CD4-positive, alpha-beta T cell treated with Interleukin-10 for 1 hour (primary cell): ENCODE measurements around the gene ELF2.
"Not testable (repeated sequence)": the region's sequence is repeated elsewhere in the genome, so short reads cannot be mapped to it uniquely, and the experiment has no call there.

Experiments used
- DNase-seq: peaks from one replicate; pipeline ENCODE4 v3.0.0-alpha.2; 2020

Gene ELF2

GRCh38 chr4:139177049-139177868 is at the start of gene ELF2:
TSS of gene ELF2 (minus strand) at chr4:139177218. CDS start at chr4:139137701, 39,517 bp downstream.
- DNase-seq, result peak; percentile 92

- no peak for DNase-seq
Measured at GRCh38 chr4:139223682-139224317, 46.8 kb upstream of the ELF2 start.

GRCh38 chr4:139222215-139222614 is 45.2 kb upstream of the ELF2 start:
- no peak for DNase-seq

- no peak for DNase-seq
Measured at GRCh38 chr4:139221687-139222086, 44.7 kb upstream of the ELF2 start.

GRCh38 chr4:139219450-139220055 is 42.5 kb upstream of the ELF2 start:
- DNase-seq, result no peak

- peak; percentile 3 for DNase-seq
Measured at GRCh38 chr4:139214039-139214534, 37.1 kb upstream of the ELF2 start.

GRCh38 chr4:139213633-139214032 is 36.6 kb upstream of the ELF2 start:
- not testable (repeated sequence) for DNase-seq

- no peak for DNase-seq
Measured at GRCh38 chr4:139212900-139213299, 35.9 kb upstream of the ELF2 start.

GRCh38 chr4:139210486-139210885 is 33.5 kb upstream of the ELF2 start:
- no peak for DNase-seq

- DNase-seq, result no peak
Measured at GRCh38 chr4:139209470-139210063, 32.5 kb upstream of the ELF2 start.

GRCh38 chr4:139208404-139208945 is 31.5 kb upstream of the ELF2 start:
- peak; percentile 34 for DNase-seq

- no peak for DNase-seq
Measured at GRCh38 chr4:139207873-139208403, 30.9 kb upstream of the ELF2 start.

GRCh38 chr4:139207247-139207646 is 30.2 kb upstream of the ELF2 start:
- no peak for DNase-seq

- no peak for DNase-seq
Measured at GRCh38 chr4:139202991-139203390, 26.0 kb upstream of the ELF2 start.

GRCh38 chr4:139200506-139200905 is 23.5 kb upstream of the ELF2 start:
- DNase-seq, result no peak

GRCh38 chr4:139200102-139200501 is 23.1 kb upstream of the ELF2 start:
- DNase-seq, result no peak

- DNase-seq, result not testable (repeated sequence)
Measured at GRCh38 chr4:139197214-139197613, 20.2 kb upstream of the ELF2 start.

- no peak for DNase-seq
Measured at GRCh38 chr4:139196462-139196861, 19.4 kb upstream of the ELF2 start.

- DNase-seq, result no peak
Measured at GRCh38 chr4:139191373-139191772, 14.4 kb upstream of the ELF2 start.

- no peak for DNase-seq
Measured at GRCh38 chr4:139189972-139190371, 13.0 kb upstream of the ELF2 start.

- no peak for DNase-seq
Measured at GRCh38 chr4:139189417-139189749, 12.4 kb upstream of the ELF2 start.

- DNase-seq, result no peak
Measured at GRCh38 chr4:139188648-139189416, 11.8 kb upstream of the ELF2 start.
